Endothelial cell of umbilical vein (primary cell): Measurements from ENCODE around the gene TOB1. TPM values are rescaled to one million over a fixed set of nuclear protein-coding genes. Genes with fewer than 3 reads are reported as not detected.

ENCODE experiments used
- BruUV-seq: library from RNA; stranded (reverse); fragments of 400-500 nt; replicated peaks from 2 replicates; lab custom pipeline; 2021; lab: Mats Ljungman, UMichigan
- CTCF ChIA-PET: fragments of 300-600, 350-600 bp; sonication (Branson Sonifier 250); formaldehyde crosslinking; loops from one replicate; lab custom pipeline; 2021; ENCODE audit warnings: antibody characterized with exemption, inconsistent platforms; lab: Charles Lee
- POLR2A ChIA-PET: fragments of 300-600, 350-600 bp; sonication (Branson Sonifier 250); formaldehyde crosslinking; loops from one replicate; lab custom pipeline; 2021; ENCODE audit warnings: antibody characterized with exemption, inconsistent platforms; lab: Charles Lee
- DNase-seq: peaks from one replicate; pipeline ENCODE4 v3.0.0-alpha.2; 2011; ENCODE audit warnings: low read depth, low spot score
- FAIRE-seq: peaks from 2 replicates; lab custom pipeline; 2011; peaks lifted over from hg19 to GRCh38; lab: Jason Lieb, UNC
- H2AFZ ChIP-seq: 2 replicates; pipeline ENCODE4 v1.6.0; 2012; ENCODE audit warnings: low read depth, low read length, control low read depth, inconsistent platforms
- H3K27ac ChIP-seq: 2 replicates; pipeline ENCODE4 v1.5.1; 2011; ENCODE audit warnings: low read depth, mild to moderate bottlenecking, control low read depth, low read length, moderate library complexity; ENCODE audit not compliant: insufficient read depth
- H3K27me3 ChIP-seq, 2 experiments: 2 replicates each; pipeline versions ENCODE4 v1.6.0 to v1.6.1; 2011; ENCODE audit warnings: low read length in 2 of 2, mixed read lengths in 1 of 2; ENCODE audit not compliant: control insufficient read depth in 2 of 2, insufficient read depth in 2 of 2
- H3K36me3 ChIP-seq, 2 experiments: 2 replicates in 1 of 2; 3 replicates in 1 of 2; pipeline ENCODE4 v1.5.1; 2011; ENCODE audit warnings: low read length in 2 of 2, mild to moderate bottlenecking in 1 of 2, moderate library complexity in 1 of 2; ENCODE audit not compliant: control insufficient read depth in 2 of 2, insufficient read depth in 2 of 2; ENCODE audit errors: extremely low read depth in 1 of 2
- H3K4me1 ChIP-seq: 3 replicates; pipeline ENCODE4 v1.5.1; 2011; ENCODE audit warnings: mild to moderate bottlenecking, low read length; ENCODE audit not compliant: control insufficient read depth, insufficient read depth; ENCODE audit errors: extremely low read depth
- H3K4me2 ChIP-seq: 2 replicates; pipeline ENCODE4 v1.6.1; 2011; ENCODE audit warnings: low read length, control low read depth, mixed read lengths; ENCODE audit not compliant: insufficient read depth
- H3K4me3 ChIP-seq, 3 experiments: fragments of 200-600 bp in 1 of 3; sonication (generic), shearing (Covaris generic) in 1 of 3; replicated peaks in 1 of 3; 2 replicates each; pipeline ENCODE4 v1.5.1; 2011 to 2016; ENCODE audit warnings: control low read depth in 3 of 3, low read length in 3 of 3, mild to moderate bottlenecking in 2 of 3, inconsistent platforms in 1 of 3, low read depth in 1 of 3, moderate library complexity in 1 of 3; ENCODE audit not compliant: insufficient read depth in 1 of 3
- H3K79me2 ChIP-seq: 2 replicates; pipeline ENCODE4 v1.6.0; 2012; ENCODE audit warnings: low read length, inconsistent platforms; ENCODE audit not compliant: control insufficient read depth, insufficient read depth
- H3K9ac ChIP-seq: replicated peaks from 2 replicates; pipeline ENCODE3; 2011; ENCODE audit warnings: low read length, control low read depth; ENCODE audit not compliant: insufficient read depth; ENCODE audit errors: extremely low read depth
- H3K9me1 ChIP-seq: replicated peaks from 3 replicates; pipeline ENCODE4 v1.6.0; 2011; ENCODE audit warnings: mild to moderate bottlenecking, low read length; ENCODE audit not compliant: control insufficient read depth, insufficient read depth; ENCODE audit errors: extremely low read depth
- H3K9me3 ChIP-seq: replicated peaks from 2 replicates; pipeline ENCODE4 v1.5.1; 2012; ENCODE audit warnings: low read length, inconsistent platforms; ENCODE audit not compliant: control insufficient read depth, insufficient read depth
- H4K20me1 ChIP-seq: replicated peaks from 2 replicates; pipeline ENCODE3; 2011; ENCODE audit warnings: mild to moderate bottlenecking, low read length; ENCODE audit not compliant: control insufficient read depth, insufficient read depth; ENCODE audit errors: extremely low read depth
- EZH2 ChIP-seq: IDR thresholded peaks from 2 replicates; pipeline ENCODE4 v1.6.1; 2012; ENCODE audit warnings: borderline replicate concordance, low read depth, mild to moderate bottlenecking, moderate library complexity, low read length, inconsistent platforms; ENCODE audit not compliant: severe bottlenecking
- FOS ChIP-seq: IDR thresholded peaks from 2 replicates; pipeline ENCODE4 v1.6.1; 2011; ENCODE audit warnings: mild to moderate bottlenecking, low read length, moderate library complexity, borderline replicate concordance; ENCODE audit not compliant: insufficient read depth
- GATA2 ChIP-seq: IDR thresholded peaks from 2 replicates; pipeline ENCODE4 v1.7.0; 2011; ENCODE audit warnings: low read depth, mild to moderate bottlenecking, moderate library complexity, mixed read lengths, low read length; ENCODE audit not compliant: insufficient read length, insufficient read depth
- MYC ChIP-seq: IDR thresholded peaks from one replicate; pipeline ENCODE4 v1.6.1; 2011; ENCODE audit warnings: mild to moderate bottlenecking, low read depth, low read length
- POLR2A ChIP-seq: IDR thresholded peaks from 2 replicates; pipeline ENCODE4 v1.6.1; 2012; ENCODE audit warnings: low read depth, mild to moderate bottlenecking, control low read depth, low read length
- POLR2AphosphoS5 ChIP-seq: IDR thresholded peaks from 2 replicates; pipeline ENCODE4 v1.6.1; 2012; ENCODE audit warnings: low read depth, mild to moderate bottlenecking, control low read depth, low read length, moderate library complexity; ENCODE audit not compliant: insufficient read depth
- dilution Hi-C: fragments of 300-500 bp; cut with MboI; formaldehyde crosslinking; loops from one replicate; pipeline ENCODE4 v1.15.0; 2019; ENCODE audit warnings: low sequenced_read_pairs; ENCODE audit not compliant: extremely low pct_ligation_motif_present
- intact Hi-C: fragments of 100-400 bp; cut with micrococcal nuclease; formaldehyde crosslinking; loops from one replicate; pipeline ENCODE4 v1.10.0; 2022
- polyA plus RNA-seq, 4 experiments: library from polyadenylated mRNA; depleted of rRNA in 3 of 4; stranded (reverse) in 3 of 4; unstranded in 1 of 4; fragments of >200 nt; gene quantifications; 2 replicates each; pipeline versions ENCODE4 v1.2.1 to v1.2.3, GENCODE V29; 2011 to 2012; ENCODE audit warnings: missing spikeins in 1 of 4
- total RNA-seq: library from RNA; stranded (reverse); gene quantifications from 2 replicates; pipeline ENCODE4 v1.2.3, GENCODE V29; 2021
- TF ChIP-seq, protein P1 (sequence below), 2 donors: IDR thresholded peaks; 1 replicate in 1 of 2; 2 replicates in 1 of 2; pipeline ENCODE4 v1.5.1; 2011; ENCODE audit warnings: low read length in 2 of 2, mild to moderate bottlenecking in 2 of 2, moderate library complexity in 2 of 2, control low read depth in 1 of 2, inconsistent platforms in 1 of 2, low read depth in 1 of 2; ENCODE audit not compliant: insufficient read depth in 1 of 2; ENCODE audit errors: extremely low read depth in 1 of 2
- TF ChIP-seq, protein P2 (sequence below): IDR thresholded peaks from 2 replicates; pipeline ENCODE4 v1.6.1; 2011; ENCODE audit not compliant: insufficient read depth, insufficient read length

The TOB1 gene
- total and polyA plus RNA-seq, 2 donors (not counting 3 experiments of a cell fraction or from before 2014, with no cell fraction given): 3.3 to 12.9 TPM

DNA sequence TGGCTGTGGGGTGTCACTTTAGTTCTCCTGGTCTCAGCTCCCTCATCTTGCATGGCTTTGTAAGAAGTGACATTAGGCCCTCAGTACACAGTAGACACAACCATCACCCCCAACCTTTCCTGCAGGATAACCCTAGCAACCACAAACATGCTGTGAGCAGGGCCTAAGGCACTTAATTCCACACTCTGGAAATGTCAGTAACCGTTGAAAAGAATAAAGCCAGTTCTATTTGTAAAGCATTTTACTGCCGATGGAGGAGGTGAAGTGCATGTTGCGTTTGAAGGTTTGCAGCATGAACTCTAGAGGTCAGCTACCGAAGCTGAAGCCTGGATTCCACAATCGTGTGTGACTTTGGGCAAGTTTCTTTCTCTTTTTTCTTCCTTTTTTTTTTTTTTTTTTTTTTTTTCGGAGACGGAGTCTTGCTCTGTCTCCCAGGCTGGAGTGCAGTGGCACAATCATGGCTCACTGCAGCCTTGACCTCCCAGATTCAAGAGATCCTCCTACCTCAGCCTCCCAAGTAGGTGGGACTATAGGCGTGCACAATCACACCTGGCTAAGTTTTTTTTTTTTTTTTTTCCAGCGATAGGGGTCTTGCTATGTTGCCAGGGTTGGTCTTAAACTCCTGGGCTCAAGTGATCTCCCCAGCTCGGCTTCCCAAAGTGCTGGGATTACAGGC is 26.1 kb upstream of the TOB1 start:
- H3K4me2 ChIP-seq: no peak overlapping the region
- no peaks in the 10 kb centered on the region for H4K20me1 ChIP-seq
- CTCF ChIA-PET: interaction anchor here (0.6 to 1.5 kb wide), 3 partner anchors 39 to 43 kb away, joined by 3 to 4 read pairs (median 3); no protein-coding TSS in a partner anchor
- dilution Hi-C loops (no loop called here), intact Hi-C loops (no loop called here)
- H3K36me3 ChIP-seq: no peaks in the 10 kb centered on the region
- no peak overlapping the region for H3K9ac ChIP-seq
- no peaks in the 10 kb centered on the region for H3K9me3 ChIP-seq
- H3K27ac ChIP-seq: no peak overlapping the region
- no peaks in the 10 kb centered on the region for H3K79me2 ChIP-seq
- TF ChIP-seq POLR2AphosphoS5 (no peak), EZH2 (no peak), FOS (no peak), POLR2A (no peak), MYC (no peak), GATA2 (no peak)
- TF ChIP-seq, protein P1, sequence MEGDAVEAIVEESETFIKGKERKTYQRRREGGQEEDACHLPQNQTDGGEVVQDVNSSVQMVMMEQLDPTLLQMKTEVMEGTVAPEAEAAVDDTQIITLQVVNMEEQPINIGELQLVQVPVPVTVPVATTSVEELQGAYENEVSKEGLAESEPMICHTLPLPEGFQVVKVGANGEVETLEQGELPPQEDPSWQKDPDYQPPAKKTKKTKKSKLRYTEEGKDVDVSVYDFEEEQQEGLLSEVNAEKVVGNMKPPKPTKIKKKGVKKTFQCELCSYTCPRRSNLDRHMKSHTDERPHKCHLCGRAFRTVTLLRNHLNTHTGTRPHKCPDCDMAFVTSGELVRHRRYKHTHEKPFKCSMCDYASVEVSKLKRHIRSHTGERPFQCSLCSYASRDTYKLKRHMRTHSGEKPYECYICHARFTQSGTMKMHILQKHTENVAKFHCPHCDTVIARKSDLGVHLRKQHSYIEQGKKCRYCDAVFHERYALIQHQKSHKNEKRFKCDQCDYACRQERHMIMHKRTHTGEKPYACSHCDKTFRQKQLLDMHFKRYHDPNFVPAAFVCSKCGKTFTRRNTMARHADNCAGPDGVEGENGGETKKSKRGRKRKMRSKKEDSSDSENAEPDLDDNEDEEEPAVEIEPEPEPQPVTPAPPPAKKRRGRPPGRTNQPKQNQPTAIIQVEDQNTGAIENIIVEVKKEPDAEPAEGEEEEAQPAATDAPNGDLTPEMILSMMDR (IDR thresholded peaks at IDR 0.05; ENCODE audit: extremely low read depth in 1 of 2, insufficient read depth in 1 of 2, low read depth in 1 of 2, low read length in 2 of 2): no peak
- TF ChIP-seq, protein P2, sequence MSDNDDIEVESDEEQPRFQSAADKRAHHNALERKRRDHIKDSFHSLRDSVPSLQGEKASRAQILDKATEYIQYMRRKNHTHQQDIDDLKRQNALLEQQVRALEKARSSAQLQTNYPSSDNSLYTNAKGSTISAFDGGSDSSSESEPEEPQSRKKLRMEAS: no peak
- no peaks in the 10 kb centered on the region for H3K4me1 ChIP-seq
- no peak for FAIRE-seq
- DNase-seq: no peak
- H2AFZ ChIP-seq: no peak overlapping the region
- H3K9me1 ChIP-seq: no peaks in the 10 kb centered on the region
- H3K27me3 ChIP-seq: peaks cover 5 to 12% of the 10 kb centered on the region in 2 experiments
- POLR2A ChIA-PET: no interaction called here
- H3K4me3 ChIP-seq: no peak overlapping the region
- BruUV-seq: no TSS peak
